ENCODE data around the gene GRM4. TPM values are rescaled to one million over a fixed set of nuclear protein-coding genes. Genes with fewer than 3 reads are reported as not detected.

GRM4 gene
- total and polyA plus RNA-seq, 9 donors = under 0.01 to 0.37 (median 0.08) TPM; not detected in 2

GRCh38 chr6:34142061-34142998 is 3.6 kb downstream of the GRM4 start:
- WGBS, 3 donors = 13 to 23% (median 16%) methylated on average over 25 to 29 of the region's 29 CpGs
- no peak overlapping the region for H3K4me3 ChIP-seq
- no peaks in the 10 kb centered on the region for H3K9me3 ChIP-seq
- TF ChIP-seq EP300 (IDR thresholded peaks at IDR 0.05) (no peak), POLR2A (IDR thresholded peaks at IDR 0.05) (no peak), CTCF (IDR thresholded peaks at IDR 0.05) (no peak)
- intact Hi-C loops (cut with DNase I) = no loop called here
- H3K36me3 ChIP-seq = no peaks in the 10 kb centered on the region
- H3K4me1 ChIP-seq (ENCODE audit: insufficient read depth) = peaks cover 11% of the 10 kb centered on the region
- DNase-seq = no peak
- no peaks in the 10 kb centered on the region for H3K27me3 ChIP-seq
- H3K27ac ChIP-seq = no peak overlapping the region

- no peak for DNase-seq
- H3K27me3 ChIP-seq = no peaks in the 10 kb centered on the region
- TF ChIP-seq CTCF (IDR thresholded peaks at IDR 0.05) (no peak), POLR2A (IDR thresholded peaks at IDR 0.05) (no peak), EP300 (IDR thresholded peaks at IDR 0.05) (no peak)
- WGBS, 3 donors = 82 to 87% (median 82%) methylated on average over 5 of the region's 5 CpGs
- H3K4me1 ChIP-seq (ENCODE audit: insufficient read depth) = peaks cover 11% of the 10 kb centered on the region
- H3K27ac ChIP-seq = no peak overlapping the region
- no peak overlapping the region for H3K4me3 ChIP-seq
- no peaks in the 10 kb centered on the region for H3K36me3 ChIP-seq
- no peaks in the 10 kb centered on the region for H3K9me3 ChIP-seq
- intact Hi-C loops (cut with DNase I) = no loop called here
These were observed 5.8 kb downstream of the GRM4 start for GRCh38 chr6:34140075-34140474.

GRCh38 chr6:34138914-34139510 is 6.9 kb downstream of the GRM4 start:
- 26 to 30% (median 29%) methylated on average over 5 of the region's 5 CpGs for WGBS, 3 donors
- H3K36me3 ChIP-seq = no peaks in the 10 kb centered on the region
- intact Hi-C loops (cut with DNase I) = no loop called here
- no peak for TF ChIP-seq CTCF (IDR thresholded peaks at IDR 0.05)
- no peak for TF ChIP-seq POLR2A (IDR thresholded peaks at IDR 0.05)
- TF ChIP-seq EP300 (IDR thresholded peaks at IDR 0.05) = no peak
- DNase-seq = no peak
- peaks cover 5% of the 10 kb centered on the region for H3K4me1 ChIP-seq (ENCODE audit: insufficient read depth)
- no peak overlapping the region for H3K4me3 ChIP-seq
- no peak overlapping the region for H3K27ac ChIP-seq
- H3K9me3 ChIP-seq = no peaks in the 10 kb centered on the region
- no peaks in the 10 kb centered on the region for H3K27me3 ChIP-seq

GRCh38 chr6:34138191-34138590 is 7.7 kb downstream of the GRM4 start:
- intact Hi-C loops (cut with DNase I) = no loop called here
- no peak for DNase-seq
- H3K36me3 ChIP-seq = no peaks in the 10 kb centered on the region
- TF ChIP-seq POLR2A (IDR thresholded peaks at IDR 0.05) (no peak), CTCF (IDR thresholded peaks at IDR 0.05) (no peak), EP300 (IDR thresholded peaks at IDR 0.05) (no peak)
- H3K4me1 ChIP-seq (ENCODE audit: insufficient read depth) = no peaks in the 10 kb centered on the region
- H3K27me3 ChIP-seq = no peaks in the 10 kb centered on the region
- WGBS, 3 donors = 66 to 73% (median 73%) methylated on average over 4 of the region's 4 CpGs
- H3K4me3 ChIP-seq = no peak overlapping the region
- H3K27ac ChIP-seq = no peak overlapping the region
- H3K9me3 ChIP-seq = no peaks in the 10 kb centered on the region

Measured in ovary (tissue), 9 donors.